Measurements from ENCODE around the gene RNLS.

DNA sequence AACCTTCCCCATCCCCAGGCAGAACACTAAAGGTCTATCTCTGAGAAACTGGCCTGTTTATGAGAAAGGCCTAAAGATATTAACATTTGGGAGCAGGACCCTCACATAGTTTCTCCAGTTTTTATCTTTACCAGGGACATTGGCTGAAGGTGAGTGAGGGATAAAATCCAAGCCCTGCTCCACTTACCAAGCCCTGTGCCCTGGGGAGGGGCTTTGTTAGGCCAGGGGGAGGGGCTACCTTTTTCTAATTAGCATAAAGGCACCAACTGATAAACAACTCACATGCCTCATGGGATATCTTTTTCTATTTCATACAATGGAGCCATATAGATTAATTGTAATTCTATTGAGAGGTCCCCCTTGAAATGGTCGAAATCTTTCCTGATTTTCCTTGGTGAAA is 55.9 kb downstream of the RNLS start:
- TF ChIP-seq, protein P1, sequence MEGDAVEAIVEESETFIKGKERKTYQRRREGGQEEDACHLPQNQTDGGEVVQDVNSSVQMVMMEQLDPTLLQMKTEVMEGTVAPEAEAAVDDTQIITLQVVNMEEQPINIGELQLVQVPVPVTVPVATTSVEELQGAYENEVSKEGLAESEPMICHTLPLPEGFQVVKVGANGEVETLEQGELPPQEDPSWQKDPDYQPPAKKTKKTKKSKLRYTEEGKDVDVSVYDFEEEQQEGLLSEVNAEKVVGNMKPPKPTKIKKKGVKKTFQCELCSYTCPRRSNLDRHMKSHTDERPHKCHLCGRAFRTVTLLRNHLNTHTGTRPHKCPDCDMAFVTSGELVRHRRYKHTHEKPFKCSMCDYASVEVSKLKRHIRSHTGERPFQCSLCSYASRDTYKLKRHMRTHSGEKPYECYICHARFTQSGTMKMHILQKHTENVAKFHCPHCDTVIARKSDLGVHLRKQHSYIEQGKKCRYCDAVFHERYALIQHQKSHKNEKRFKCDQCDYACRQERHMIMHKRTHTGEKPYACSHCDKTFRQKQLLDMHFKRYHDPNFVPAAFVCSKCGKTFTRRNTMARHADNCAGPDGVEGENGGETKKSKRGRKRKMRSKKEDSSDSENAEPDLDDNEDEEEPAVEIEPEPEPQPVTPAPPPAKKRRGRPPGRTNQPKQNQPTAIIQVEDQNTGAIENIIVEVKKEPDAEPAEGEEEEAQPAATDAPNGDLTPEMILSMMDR (IDR thresholded peaks at IDR 0.05 in 2 of 3, conservative IDR thresholded peaks at IDR 0.05 in 1 of 3; ENCODE audit: borderline replicate concordance in 1 of 3, insufficient read depth in 1 of 3, low read depth in 2 of 3, low read length in 2 of 3) = no peak
- TF ChIP-seq EZH2 (IDR thresholded peaks at IDR 0.05) (no peak), POLR2A (IDR thresholded peaks at IDR 0.05; ENCODE audit: borderline replicate concordance, extremely low read depth, insufficient read depth, insufficient read length) (no peak), POLR2AphosphoS5 (IDR thresholded peaks at IDR 0.05; ENCODE audit: low read depth, low read length) (no peak), EZH2phosphoT487 (IDR thresholded peaks at IDR 0.05; ENCODE audit: borderline replicate concordance) (no peak), ZFX (IDR thresholded peaks at IDR 0.05) (no peak), EGR1 (IDR thresholded peaks at IDR 0.05; ENCODE audit: low read depth) (no peak), YY1 (IDR thresholded peaks at IDR 0.05; ENCODE audit: extremely low read depth, insufficient replicate concordance, low read depth, low read length) (no peak), TCF7L2 (IDR thresholded peaks at IDR 0.05; ENCODE audit: borderline replicate concordance, extremely low read depth, insufficient read depth, insufficient read length) (no peak), ZNF274 (IDR thresholded peaks at IDR 0.05; ENCODE audit: low read depth, low read length) (no peak), CEBPB (IDR thresholded peaks at IDR 0.05; ENCODE audit: low read depth) (no peak)
- TF ChIP-seq, protein P2, sequence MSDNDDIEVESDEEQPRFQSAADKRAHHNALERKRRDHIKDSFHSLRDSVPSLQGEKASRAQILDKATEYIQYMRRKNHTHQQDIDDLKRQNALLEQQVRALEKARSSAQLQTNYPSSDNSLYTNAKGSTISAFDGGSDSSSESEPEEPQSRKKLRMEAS (IDR thresholded peaks at IDR 0.05) = no peak
- TF ChIP-seq, protein P3, sequence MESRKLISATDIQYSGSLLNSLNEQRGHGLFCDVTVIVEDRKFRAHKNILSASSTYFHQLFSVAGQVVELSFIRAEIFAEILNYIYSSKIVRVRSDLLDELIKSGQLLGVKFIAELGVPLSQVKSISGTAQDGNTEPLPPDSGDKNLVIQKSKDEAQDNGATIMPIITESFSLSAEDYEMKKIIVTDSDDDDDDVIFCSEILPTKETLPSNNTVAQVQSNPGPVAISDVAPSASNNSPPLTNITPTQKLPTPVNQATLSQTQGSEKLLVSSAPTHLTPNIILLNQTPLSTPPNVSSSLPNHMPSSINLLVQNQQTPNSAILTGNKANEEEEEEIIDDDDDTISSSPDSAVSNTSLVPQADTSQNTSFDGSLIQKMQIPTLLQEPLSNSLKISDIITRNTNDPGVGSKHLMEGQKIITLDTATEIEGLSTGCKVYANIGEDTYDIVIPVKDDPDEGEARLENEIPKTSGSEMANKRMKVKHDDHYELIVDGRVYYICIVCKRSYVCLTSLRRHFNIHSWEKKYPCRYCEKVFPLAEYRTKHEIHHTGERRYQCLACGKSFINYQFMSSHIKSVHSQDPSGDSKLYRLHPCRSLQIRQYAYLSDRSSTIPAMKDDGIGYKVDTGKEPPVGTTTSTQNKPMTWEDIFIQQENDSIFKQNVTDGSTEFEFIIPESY (IDR thresholded peaks at IDR 0.05; ENCODE audit: extremely low read depth, insufficient replicate concordance, low read length) = no peak
- TF ChIP-seq, protein P4, sequence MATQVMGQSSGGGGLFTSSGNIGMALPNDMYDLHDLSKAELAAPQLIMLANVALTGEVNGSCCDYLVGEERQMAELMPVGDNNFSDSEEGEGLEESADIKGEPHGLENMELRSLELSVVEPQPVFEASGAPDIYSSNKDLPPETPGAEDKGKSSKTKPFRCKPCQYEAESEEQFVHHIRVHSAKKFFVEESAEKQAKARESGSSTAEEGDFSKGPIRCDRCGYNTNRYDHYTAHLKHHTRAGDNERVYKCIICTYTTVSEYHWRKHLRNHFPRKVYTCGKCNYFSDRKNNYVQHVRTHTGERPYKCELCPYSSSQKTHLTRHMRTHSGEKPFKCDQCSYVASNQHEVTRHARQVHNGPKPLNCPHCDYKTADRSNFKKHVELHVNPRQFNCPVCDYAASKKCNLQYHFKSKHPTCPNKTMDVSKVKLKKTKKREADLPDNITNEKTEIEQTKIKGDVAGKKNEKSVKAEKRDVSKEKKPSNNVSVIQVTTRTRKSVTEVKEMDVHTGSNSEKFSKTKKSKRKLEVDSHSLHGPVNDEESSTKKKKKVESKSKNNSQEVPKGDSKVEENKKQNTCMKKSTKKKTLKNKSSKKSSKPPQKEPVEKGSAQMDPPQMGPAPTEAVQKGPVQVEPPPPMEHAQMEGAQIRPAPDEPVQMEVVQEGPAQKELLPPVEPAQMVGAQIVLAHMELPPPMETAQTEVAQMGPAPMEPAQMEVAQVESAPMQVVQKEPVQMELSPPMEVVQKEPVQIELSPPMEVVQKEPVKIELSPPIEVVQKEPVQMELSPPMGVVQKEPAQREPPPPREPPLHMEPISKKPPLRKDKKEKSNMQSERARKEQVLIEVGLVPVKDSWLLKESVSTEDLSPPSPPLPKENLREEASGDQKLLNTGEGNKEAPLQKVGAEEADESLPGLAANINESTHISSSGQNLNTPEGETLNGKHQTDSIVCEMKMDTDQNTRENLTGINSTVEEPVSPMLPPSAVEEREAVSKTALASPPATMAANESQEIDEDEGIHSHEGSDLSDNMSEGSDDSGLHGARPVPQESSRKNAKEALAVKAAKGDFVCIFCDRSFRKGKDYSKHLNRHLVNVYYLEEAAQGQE (IDR thresholded peaks at IDR 0.05; ENCODE audit: low read depth) = no peak

Measured in HCT116 (cell line).